DND-41 (cell line): ENCODE data around the gene PKD1.

Experiments used
- EZH2 ChIP-seq: IDR thresholded peaks from 3 replicates; pipeline ENCODE4 v1.6.1; 2012; ENCODE audit warnings: borderline replicate concordance, low read depth, mild to moderate bottlenecking, moderate library complexity, low read length, inconsistent platforms; ENCODE audit not compliant: severe bottlenecking
- TF ChIP-seq, protein P1 (sequence below): IDR thresholded peaks from 2 replicates; pipeline ENCODE4 v1.5.1; 2012; ENCODE audit warnings: borderline replicate concordance, low read length, moderate library complexity, mild to moderate bottlenecking; ENCODE audit not compliant: poor library complexity, severe bottlenecking; ENCODE audit errors: extremely low read depth

DNA sequence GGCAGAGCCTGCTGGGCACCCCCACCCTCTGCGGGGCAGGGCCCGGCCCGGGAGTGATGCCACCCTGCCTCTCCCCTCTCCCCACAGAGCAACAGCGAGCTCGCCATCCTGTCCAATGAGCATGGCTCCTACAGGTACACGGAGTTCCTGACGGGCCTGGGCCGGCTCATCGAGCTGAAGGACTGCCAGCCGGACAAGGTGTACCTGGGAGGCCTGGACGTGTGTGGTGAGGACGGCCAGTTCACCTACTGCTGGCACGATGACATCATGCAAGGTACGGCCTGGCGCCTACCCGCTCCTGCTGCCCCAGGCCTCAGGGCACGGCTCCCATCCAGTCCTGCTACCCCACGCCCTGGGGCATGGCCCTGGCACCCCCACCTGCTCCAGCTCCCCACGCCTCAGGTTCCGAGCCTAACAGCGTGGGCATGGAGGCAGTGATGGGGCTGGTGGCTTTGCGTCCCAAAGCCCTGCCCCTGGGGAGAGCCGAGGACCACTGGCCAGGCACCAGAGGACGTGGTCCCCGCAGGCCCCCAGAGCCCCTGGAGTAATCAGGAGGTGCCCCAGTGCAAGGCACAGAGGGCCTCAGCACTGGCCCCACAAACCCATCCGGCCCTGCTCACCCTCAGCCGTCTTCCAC lies 49.5 kb downstream of the PKD1 start:
- TF ChIP-seq, protein P1, sequence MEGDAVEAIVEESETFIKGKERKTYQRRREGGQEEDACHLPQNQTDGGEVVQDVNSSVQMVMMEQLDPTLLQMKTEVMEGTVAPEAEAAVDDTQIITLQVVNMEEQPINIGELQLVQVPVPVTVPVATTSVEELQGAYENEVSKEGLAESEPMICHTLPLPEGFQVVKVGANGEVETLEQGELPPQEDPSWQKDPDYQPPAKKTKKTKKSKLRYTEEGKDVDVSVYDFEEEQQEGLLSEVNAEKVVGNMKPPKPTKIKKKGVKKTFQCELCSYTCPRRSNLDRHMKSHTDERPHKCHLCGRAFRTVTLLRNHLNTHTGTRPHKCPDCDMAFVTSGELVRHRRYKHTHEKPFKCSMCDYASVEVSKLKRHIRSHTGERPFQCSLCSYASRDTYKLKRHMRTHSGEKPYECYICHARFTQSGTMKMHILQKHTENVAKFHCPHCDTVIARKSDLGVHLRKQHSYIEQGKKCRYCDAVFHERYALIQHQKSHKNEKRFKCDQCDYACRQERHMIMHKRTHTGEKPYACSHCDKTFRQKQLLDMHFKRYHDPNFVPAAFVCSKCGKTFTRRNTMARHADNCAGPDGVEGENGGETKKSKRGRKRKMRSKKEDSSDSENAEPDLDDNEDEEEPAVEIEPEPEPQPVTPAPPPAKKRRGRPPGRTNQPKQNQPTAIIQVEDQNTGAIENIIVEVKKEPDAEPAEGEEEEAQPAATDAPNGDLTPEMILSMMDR, result no peak
- no peak for TF ChIP-seq EZH2
